IMR-90 (cell line): ENCODE measurements around the gene RNU6-8. TPM values are rescaled to one million over a fixed set of nuclear protein-coding genes. Genes with fewer than 3 reads are reported as not detected.

ENCODE experiments used
- ATAC-seq: fragments of 200-7000 bp; cut with Tn5 transposase; 2 replicates; pipeline ENCODE4 v1.9.1; 2020; ENCODE audit warnings: low read depth, mild to moderate bottlenecking, moderate library complexity
- BruUV-seq: library from RNA; stranded (reverse); fragments of 400-500 nt; replicated peaks from 2 replicates; lab custom pipeline; 2021; lab: Mats Ljungman, UMichigan
- CTCF ChIA-PET: fragments of 300-600 bp; formaldehyde crosslinking; extraction: SDS; loops from one replicate; lab custom pipeline; 2021; ENCODE audit warnings: antibody characterized with exemption; lab: Yijun Ruan, JAX
- POLR2A ChIA-PET: fragments of 300-600 bp; sonication (Branson Sonifier 250); formaldehyde crosslinking; loops from one replicate; lab custom pipeline; 2022; ENCODE audit warnings: antibody characterized with exemption; ENCODE audit not compliant: unreplicated experiment; lab: Charles Lee
- DNase-seq: peaks from one replicate; pipeline ENCODE4 v3.0.0; 2013
- H2AFZ ChIP-seq: replicated peaks from 2 replicates; pipeline ENCODE3; 2013; ENCODE audit warnings: low read length, mild to moderate bottlenecking; ENCODE audit not compliant: poor library complexity
- H2AK5ac ChIP-seq: 2 replicates; pipeline ENCODE4 v1.6.1; 2013; ENCODE audit warnings: low read depth, low read length, inconsistent platforms
- H2AK9ac ChIP-seq: replicated peaks from 2 replicates; pipeline ENCODE3; 2013; ENCODE audit warnings: mild to moderate bottlenecking, low read depth, low read length, moderate library complexity; ENCODE audit not compliant: poor library complexity
- H2BK120ac ChIP-seq: 2 replicates; pipeline ENCODE4 v1.6.1; 2013; ENCODE audit warnings: low read depth, low read length, inconsistent platforms
- H2BK15ac ChIP-seq: 3 replicates; pipeline ENCODE4 v1.6.1; 2013; ENCODE audit warnings: low read depth, low read length, inconsistent platforms
- H2BK20ac ChIP-seq: 2 replicates; pipeline ENCODE4 v1.6.1; 2013; ENCODE audit warnings: low read depth, mild to moderate bottlenecking, inconsistent platforms, low read length, moderate library complexity
- H2BK5ac ChIP-seq: 2 replicates; pipeline ENCODE4 v1.6.1; 2013; ENCODE audit warnings: mild to moderate bottlenecking, low read depth, low read length, inconsistent platforms; ENCODE audit not compliant: poor library complexity, severe bottlenecking
- H3K14ac ChIP-seq: replicated peaks from 2 replicates; pipeline ENCODE4 v1.6.1; 2013; ENCODE audit warnings: low read depth, low read length, inconsistent platforms
- H3K18ac ChIP-seq: 2 replicates; pipeline ENCODE4 v1.6.1; 2013; ENCODE audit warnings: low read depth, low read length, control low read depth
- H3K23ac ChIP-seq: 2 replicates; pipeline ENCODE4 v1.6.1; 2013; ENCODE audit warnings: low read depth, low read length, inconsistent platforms
- H3K27ac ChIP-seq: 2 replicates; pipeline ENCODE4 v1.5.1; 2013; ENCODE audit warnings: mild to moderate bottlenecking, control low read depth, low read length; ENCODE audit not compliant: insufficient read depth
- H3K27me3 ChIP-seq: 2 replicates; pipeline ENCODE4 v1.6.1; 2013; ENCODE audit warnings: low read length; ENCODE audit not compliant: control insufficient read depth, insufficient read depth
- H3K36me3 ChIP-seq: 2 replicates; pipeline ENCODE4 v1.6.1; 2013; ENCODE audit warnings: low read length, mixed read lengths; ENCODE audit not compliant: control insufficient read depth, insufficient read depth
- H3K4ac ChIP-seq: 2 replicates; pipeline ENCODE4 v1.6.1; 2013; ENCODE audit warnings: low read depth, low read length, inconsistent platforms
- H3K4me1 ChIP-seq: 2 replicates; pipeline ENCODE4 v1.6.1; 2013; ENCODE audit warnings: low read length, mixed read lengths; ENCODE audit not compliant: control insufficient read depth, insufficient read depth
- H3K4me2 ChIP-seq: 2 replicates; pipeline ENCODE4 v1.6.1; 2013; ENCODE audit warnings: low read depth, mild to moderate bottlenecking, control low read depth, low read length, moderate library complexity
- H3K4me3 ChIP-seq: 2 replicates; pipeline ENCODE4 v1.5.1; 2013; ENCODE audit warnings: low read depth, mild to moderate bottlenecking, control low read depth, low read length, moderate library complexity; ENCODE audit not compliant: insufficient read depth
- H3K56ac ChIP-seq: 2 replicates; pipeline ENCODE4 v1.6.1; 2013; ENCODE audit warnings: low read length, inconsistent platforms; ENCODE audit not compliant: insufficient read depth; ENCODE audit errors: extremely low read depth
- H3K79me1 ChIP-seq, 2 experiments: 2 replicates each; pipeline ENCODE4 v1.6.1; 2013; ENCODE audit warnings: low read length in 2 of 2, inconsistent platforms in 1 of 2, low read depth in 1 of 2
- H3K9ac ChIP-seq: 2 replicates; pipeline ENCODE4 v1.6.1; 2013; ENCODE audit warnings: low read depth, low read length, control low read depth
- H3K9me1 ChIP-seq: 2 replicates; pipeline ENCODE4 v1.6.1; 2013; ENCODE audit warnings: low read length, inconsistent platforms; ENCODE audit not compliant: insufficient read depth
- H3K9me3 ChIP-seq: 2 replicates; pipeline ENCODE4 v1.6.1; 2013; ENCODE audit warnings: low read length; ENCODE audit not compliant: control insufficient read depth, insufficient read depth
- H4K20me1 ChIP-seq: 2 replicates; pipeline ENCODE4 v1.6.1; 2013; ENCODE audit warnings: low read length, inconsistent platforms; ENCODE audit not compliant: insufficient read depth
- H4K5ac ChIP-seq: 2 replicates; pipeline ENCODE4 v1.6.1; 2013; ENCODE audit warnings: mild to moderate bottlenecking, low read depth, low read length, control low read depth
- H4K8ac ChIP-seq, 2 experiments: 2 replicates each; pipeline ENCODE4 v1.6.1; 2013; ENCODE audit warnings: low read depth in 2 of 2, low read length in 2 of 2, control low read depth in 1 of 2, inconsistent platforms in 1 of 2
- H4K91ac ChIP-seq: 2 replicates; pipeline ENCODE4 v1.6.1; 2013; ENCODE audit warnings: low read depth, low read length, inconsistent platforms; ENCODE audit not compliant: insufficient read depth
- BHLHE40 ChIP-seq: fragments of 150-350 bp; IDR thresholded peaks from 2 replicates; pipeline ENCODE4 v1.6.1; 2016; ENCODE audit warnings: mild to moderate bottlenecking, low read depth, low read length
- CEBPB ChIP-seq: IDR thresholded peaks from 2 replicates; pipeline ENCODE4 v1.6.1; 2012; ENCODE audit warnings: low read depth, low read length, improper control_type of control experiment
- CHD1 ChIP-seq: IDR thresholded peaks from 2 replicates; pipeline ENCODE4 v1.6.1; 2012; ENCODE audit warnings: low read depth, low read length, improper control_type of control experiment
- CTCF ChIP-seq: conservative IDR thresholded peaks from 2 replicates; pipeline ENCODE4 v1.5.1; 2012; ENCODE audit warnings: mild to moderate bottlenecking, low read depth, low read length, improper control_type of control experiment
- ELK1 ChIP-seq: fragments of 150-350 bp; IDR thresholded peaks from 2 replicates; pipeline ENCODE4 v1.6.1; 2016; ENCODE audit warnings: low read depth, mild to moderate bottlenecking, low read length, moderate library complexity, borderline replicate concordance
- FOS ChIP-seq: fragments of 150-350 bp; IDR thresholded peaks from 2 replicates; pipeline ENCODE4 v1.6.1; 2016; ENCODE audit warnings: low read depth, low read length
- MAFK ChIP-seq: IDR thresholded peaks from 2 replicates; pipeline ENCODE4 v1.6.1; 2012; ENCODE audit warnings: low read depth, low read length, improper control_type of control experiment
- MAZ ChIP-seq: IDR thresholded peaks from 2 replicates; pipeline ENCODE4 v1.6.1; 2012; ENCODE audit warnings: low read depth, mild to moderate bottlenecking, low read length, improper control_type of control experiment, moderate library complexity, borderline replicate concordance
- MXI1 ChIP-seq: IDR thresholded peaks from 2 replicates; pipeline ENCODE4 v1.6.1; 2012; ENCODE audit warnings: low read depth, mild to moderate bottlenecking, low read length, moderate library complexity, borderline replicate concordance
- NFE2L2 ChIP-seq: fragments of 150-350 bp; IDR thresholded peaks from 2 replicates; pipeline ENCODE4 v1.6.1; 2016; ENCODE audit warnings: low read depth, mild to moderate bottlenecking, low read length
- POLR2A ChIP-seq: IDR thresholded peaks from 2 replicates; pipeline ENCODE4 v1.6.1; 2012; ENCODE audit warnings: mild to moderate bottlenecking, low read depth, low read length
- RAD21 ChIP-seq: IDR thresholded peaks from 2 replicates; pipeline ENCODE4 v1.6.1; 2012; ENCODE audit warnings: low read length, improper control_type of control experiment
- RCOR1 ChIP-seq: IDR thresholded peaks from 2 replicates; pipeline ENCODE4 v1.6.1; 2012; ENCODE audit warnings: mild to moderate bottlenecking, low read length, improper control_type of control experiment; ENCODE audit not compliant: insufficient replicate concordance
- RFX5 ChIP-seq: IDR thresholded peaks from 2 replicates; pipeline ENCODE4 v1.8.0; 2012; ENCODE audit warnings: low read depth, mild to moderate bottlenecking, low read length, moderate library complexity
- SMC3 ChIP-seq: fragments of 150-350 bp; IDR thresholded peaks from 2 replicates; pipeline ENCODE4 v1.6.1; 2016; ENCODE audit warnings: low read depth, mild to moderate bottlenecking, antibody characterized with exemption, low read length, moderate library complexity
- USF2 ChIP-seq: fragments of 150-350 bp; IDR thresholded peaks from 2 replicates; pipeline ENCODE4 v1.6.1; 2017; ENCODE audit warnings: mild to moderate bottlenecking, antibody characterized with exemption, low read length, low read depth
- WGBS, 2 experiments: methylation state at CpG; one replicate each; pipeline versions ENCODE4 v1.1.5 to v1.1.7; 2013; ENCODE audit warnings: missing lambda C conversion rate in 2 of 2; ENCODE audit not compliant: insufficient read length in 1 of 2; ENCODE audit errors: extremely low coverage in 2 of 2; 5-methylcytosine and 5-hydroxymethylcytosine counted together
- dilution Hi-C: fragments of 300-500 bp; cut with HindIII; formaldehyde crosslinking; loops from one replicate; pipeline ENCODE4 v1.14.3; 2018; ENCODE audit warnings: low sequenced_read_pairs; ENCODE audit not compliant: unreplicated experiment
- in situ Hi-C: fragments of 300-500 bp; cut with MboI; formaldehyde crosslinking; loops from 3 replicates; pipeline ENCODE4 v1.14.3; 2019; ENCODE audit warnings: low sequenced_read_pairs, inconsistent platforms, mixed read lengths
- intact Hi-C: fragments of 100-400 bp; cut with micrococcal nuclease; formaldehyde crosslinking; loops from 2 replicates; pipeline ENCODE4 v1.10.0; 2022
- polyA plus RNA-seq, 3 experiments: library from polyadenylated mRNA; depleted of rRNA; stranded (reverse); fragments of >200 nt; gene quantifications; 2 replicates each; pipeline ENCODE4 v1.2.3, GENCODE V29; 2012; ENCODE audit warnings: low replicate concordance in 1 of 3
- total RNA-seq: library from RNA; depleted of rRNA; stranded (reverse); fragments of >200 nt; gene quantifications from 2 replicates; pipeline ENCODE4 v1.2.3, GENCODE V29; 2012

Gene RNU6-8
- total and polyA plus RNA-seq, 2 of the 4 experiments (the other 2 are of a cell fraction): not detected

GRCh38 chr14:32205984-32206383, 2.9 kb upstream of the RNU6-8 start:
- H3K27ac ChIP-seq: no peak overlapping the region
- no peak overlapping the region for H2BK120ac ChIP-seq
- H3K9me3 ChIP-seq: no peaks in the 10 kb centered on the region
- H2AK9ac ChIP-seq: no peak overlapping the region
- dilution Hi-C loops (no loop called here), intact Hi-C loops (no loop called here), in situ Hi-C loops (no loop called here)
- BruUV-seq: no TSS peak
- H3K36me3 ChIP-seq: no peaks in the 10 kb centered on the region
- H3K27me3 ChIP-seq: peaks cover 6% of the 10 kb centered on the region
- no peak overlapping the region for H3K18ac ChIP-seq
- no peak overlapping the region for H4K5ac ChIP-seq
- H3K14ac ChIP-seq: no peak overlapping the region
- H2AFZ ChIP-seq: no peak overlapping the region
- no CpG with 5 or more reads among the region's 4 CpGs for WGBS, 2 experiments
- H3K4me1 ChIP-seq: no peaks in the 10 kb centered on the region
- no peaks in the 10 kb centered on the region; the same call in 1 of the 2 replicates for H4K20me1 ChIP-seq
- H4K8ac ChIP-seq: no peak overlapping the region
- H2BK5ac ChIP-seq: no peak overlapping the region
- H3K4ac ChIP-seq: no peak overlapping the region
- DNase-seq: no peak
- ATAC-seq: no peak
- ChIA-PET CTCF (no interaction called here), POLR2A (no interaction called here)
- H3K56ac ChIP-seq: no peak overlapping the region
- no peak overlapping the region for H2BK15ac ChIP-seq
- no peak overlapping the region for H3K23ac ChIP-seq
- H3K4me3 ChIP-seq: no peak overlapping the region
- H2AK5ac ChIP-seq: no peak overlapping the region
- peaks cover 6% of the 10 kb centered on the region; the same call in 1 of the 2 replicates for H3K9me1 ChIP-seq
- H4K91ac ChIP-seq: no peak overlapping the region
- H3K4me2 ChIP-seq: no peak overlapping the region
- no peak overlapping the region for H2BK20ac ChIP-seq
- TF ChIP-seq MAZ (no peak), USF2 (no peak), RAD21 (no peak), MAFK (no peak), CEBPB (no peak), MXI1 (no peak), ELK1 (no peak), FOS (no peak), POLR2A (no peak), RCOR1 (no peak), RFX5 (no peak), CTCF (no peak), BHLHE40 (no peak), SMC3 (no peak), NFE2L2 (no peak), CHD1 (no peak)
- H3K79me1 ChIP-seq: no peaks in the 10 kb centered on the region
- H3K9ac ChIP-seq: no peak overlapping the region
